ENCODE measurements around the gene YRDC. TPM values are rescaled to one million over a fixed set of nuclear protein-coding genes. Genes with fewer than 3 reads are reported as not detected.
A peak's percentile ranks its signal among the peaks of the same experiment; 100 is the strongest.

YRDC gene
- total and polyA plus RNA-seq, 2 of the 13 experiments (the other 11 are each of a cell fraction or from before 2014, with no cell fraction given) = 27.5 to 29.2 TPM

DNA sequence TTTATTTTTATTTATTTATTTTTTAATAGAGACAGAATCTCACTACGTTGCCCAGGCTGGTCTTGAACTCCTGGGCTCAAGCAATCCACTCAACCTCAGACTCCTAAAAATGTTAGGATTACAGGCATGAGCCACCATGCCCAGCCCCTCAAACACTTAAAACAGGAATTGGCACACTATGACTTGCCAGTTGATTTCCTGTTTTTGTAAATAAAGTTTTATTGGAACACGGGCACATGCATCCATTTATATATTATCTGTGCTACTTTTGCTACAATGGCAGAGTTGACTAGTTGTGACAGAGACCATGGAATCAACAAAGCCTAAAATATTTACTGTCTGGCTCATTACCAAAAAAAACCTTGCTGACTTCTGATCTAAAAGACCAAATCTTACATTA is 16.0 kb upstream of the YRDC start:
- no peak for FAIRE-seq
- Histone ChIP-seq H3K79me2 (ENCODE audit: insufficient read depth, low read length) (no peaks in the 10 kb centered on the region), H3K9me3 (ENCODE audit: low read length) (no peaks in the 10 kb centered on the region), H3K27me3 (ENCODE audit: control insufficient read depth in 1 of 2, insufficient read depth in 2 of 2, low read length in 2 of 2) (no peaks in the 10 kb centered on the region), H3K4me3 (replicated peaks in 1 of 3; ENCODE audit: insufficient read depth in 1 of 3, low read depth in 2 of 3, low read length in 3 of 3) (no peak overlapping the region), H4K20me1 (ENCODE audit: insufficient read depth, low read length) (no peaks in the 10 kb centered on the region), H2AFZ (ENCODE audit: low read length) (no peak overlapping the region), H3K4me2 (ENCODE audit: low read depth, low read length) (no peak overlapping the region), H3K4me1 (ENCODE audit: insufficient read depth, low read length) (no peaks in the 10 kb centered on the region), H3K27ac (ENCODE audit: extremely low read length, insufficient read depth, low read length) (no peak overlapping the region), H3K9ac (ENCODE audit: insufficient read depth, low read depth, low read length) (no peak overlapping the region), H3K36me3 (replicated peaks in 1 of 2; ENCODE audit: control insufficient read depth in 1 of 2, insufficient read depth in 2 of 2, low read length in 2 of 2) (peaks cover 8 to 39% of the 10 kb centered on the region in 2 experiments; a peak in 4 of 5 replicates)
- no peak for ATAC-seq
- ChIA-PET CTCF (ENCODE audit: low intra/inter-chr PET ratio, low total read pairs) (no interaction called here), POLR2A (no interaction called here)
- intact Hi-C loops (cut with micrococcal nuclease; ENCODE audit: unreplicated experiment) = no loop called here
- WGBS (ENCODE audit: low lambda C conversion rate) = 87% methylated on average over 2 of the region's 2 CpGs
- no peak for DNase-seq (ENCODE audit: low spot score)
- in situ Hi-C loops (cut with HindIII; ENCODE audit: extremely low pct_ligation_motif_present, low pct_unique_long_range_greater_than_20kb) = no loop called here
- TF ChIP-seq, protein P1, sequence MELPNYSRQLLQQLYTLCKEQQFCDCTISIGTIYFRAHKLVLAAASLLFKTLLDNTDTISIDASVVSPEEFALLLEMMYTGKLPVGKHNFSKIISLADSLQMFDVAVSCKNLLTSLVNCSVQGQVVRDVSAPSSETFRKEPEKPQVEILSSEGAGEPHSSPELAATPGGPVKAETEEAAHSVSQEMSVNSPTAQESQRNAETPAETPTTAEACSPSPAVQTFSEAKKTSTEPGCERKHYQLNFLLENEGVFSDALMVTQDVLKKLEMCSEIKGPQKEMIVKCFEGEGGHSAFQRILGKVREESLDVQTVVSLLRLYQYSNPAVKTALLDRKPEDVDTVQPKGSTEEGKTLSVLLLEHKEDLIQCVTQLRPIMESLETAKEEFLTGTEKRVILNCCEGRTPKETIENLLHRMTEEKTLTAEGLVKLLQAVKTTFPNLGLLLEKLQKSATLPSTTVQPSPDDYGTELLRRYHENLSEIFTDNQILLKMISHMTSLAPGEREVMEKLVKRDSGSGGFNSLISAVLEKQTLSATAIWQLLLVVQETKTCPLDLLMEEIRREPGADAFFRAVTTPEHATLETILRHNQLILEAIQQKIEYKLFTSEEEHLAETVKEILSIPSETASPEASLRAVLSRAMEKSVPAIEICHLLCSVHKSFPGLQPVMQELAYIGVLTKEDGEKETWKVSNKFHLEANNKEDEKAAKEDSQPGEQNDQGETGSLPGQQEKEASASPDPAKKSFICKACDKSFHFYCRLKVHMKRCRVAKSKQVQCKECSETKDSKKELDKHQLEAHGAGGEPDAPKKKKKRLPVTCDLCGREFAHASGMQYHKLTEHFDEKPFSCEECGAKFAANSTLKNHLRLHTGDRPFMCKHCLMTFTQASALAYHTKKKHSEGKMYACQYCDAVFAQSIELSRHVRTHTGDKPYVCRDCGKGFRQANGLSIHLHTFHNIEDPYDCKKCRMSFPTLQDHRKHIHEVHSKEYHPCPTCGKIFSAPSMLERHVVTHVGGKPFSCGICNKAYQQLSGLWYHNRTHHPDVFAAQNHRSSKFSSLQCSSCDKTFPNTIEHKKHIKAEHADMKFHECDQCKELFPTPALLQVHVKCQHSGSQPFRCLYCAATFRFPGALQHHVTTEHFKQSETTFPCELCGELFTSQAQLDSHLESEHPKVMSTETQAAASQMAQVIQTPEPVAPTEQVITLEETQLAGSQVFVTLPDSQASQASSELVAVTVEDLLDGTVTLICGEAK (IDR thresholded peaks at IDR 0.05) = peak; percentile 20
- TF ChIP-seq, protein P1 (CRISPR knock-in tag; IDR thresholded peaks at IDR 0.05) = peak; percentile 68
- TF ChIP-seq FOXP1 (IDR thresholded peaks at IDR 0.05) = no peak
- TF ChIP-seq FOXP1 (CRISPR knock-in tag; IDR thresholded peaks at IDR 0.05) = no peak
- no TSS peak for BruUV-seq (replicated peaks)

All from HepG2 (cell line).